WI38 (cell line): ENCODE measurements around the gene CDK19.
"Not testable (repeated sequence)": the region's sequence is repeated elsewhere in the genome, so short reads cannot be mapped to it uniquely, and the experiment has no call there.

Experiments
- H3K4me3 ChIP-seq: 2 replicates; pipeline ENCODE4 v1.5.1; 2011; ENCODE audit warnings: low read depth, mild to moderate bottlenecking, control low read depth, low read length
- TF ChIP-seq, protein P1 (sequence below): IDR thresholded peaks from 2 replicates; pipeline ENCODE4 v1.5.1; 2012; ENCODE audit warnings: low read depth, mild to moderate bottlenecking, control low read depth, low read length

The CDK19 gene

DNA sequence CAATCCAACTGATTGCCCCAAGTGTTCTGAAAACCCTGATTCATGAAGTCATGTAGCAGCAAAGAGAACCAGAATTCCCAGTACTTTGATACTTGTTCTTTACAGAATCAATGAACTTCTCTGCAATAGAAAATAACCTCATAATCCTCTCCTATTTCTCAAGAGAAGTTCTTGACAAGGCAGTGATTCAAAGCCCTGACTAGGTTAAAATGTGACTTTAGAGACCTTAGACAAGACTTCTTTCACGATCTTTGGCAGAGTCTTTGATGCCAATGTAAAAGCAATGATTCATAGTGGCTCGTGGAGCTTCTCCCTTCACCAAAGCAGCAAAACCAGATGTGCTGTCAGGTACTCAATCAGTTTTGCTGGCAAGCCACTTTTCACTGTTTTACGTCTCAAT is 95.2 kb downstream of the CDK19 start:
- H3K4me3 ChIP-seq, result no peak overlapping the region
- TF ChIP-seq, protein P1, sequence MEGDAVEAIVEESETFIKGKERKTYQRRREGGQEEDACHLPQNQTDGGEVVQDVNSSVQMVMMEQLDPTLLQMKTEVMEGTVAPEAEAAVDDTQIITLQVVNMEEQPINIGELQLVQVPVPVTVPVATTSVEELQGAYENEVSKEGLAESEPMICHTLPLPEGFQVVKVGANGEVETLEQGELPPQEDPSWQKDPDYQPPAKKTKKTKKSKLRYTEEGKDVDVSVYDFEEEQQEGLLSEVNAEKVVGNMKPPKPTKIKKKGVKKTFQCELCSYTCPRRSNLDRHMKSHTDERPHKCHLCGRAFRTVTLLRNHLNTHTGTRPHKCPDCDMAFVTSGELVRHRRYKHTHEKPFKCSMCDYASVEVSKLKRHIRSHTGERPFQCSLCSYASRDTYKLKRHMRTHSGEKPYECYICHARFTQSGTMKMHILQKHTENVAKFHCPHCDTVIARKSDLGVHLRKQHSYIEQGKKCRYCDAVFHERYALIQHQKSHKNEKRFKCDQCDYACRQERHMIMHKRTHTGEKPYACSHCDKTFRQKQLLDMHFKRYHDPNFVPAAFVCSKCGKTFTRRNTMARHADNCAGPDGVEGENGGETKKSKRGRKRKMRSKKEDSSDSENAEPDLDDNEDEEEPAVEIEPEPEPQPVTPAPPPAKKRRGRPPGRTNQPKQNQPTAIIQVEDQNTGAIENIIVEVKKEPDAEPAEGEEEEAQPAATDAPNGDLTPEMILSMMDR, result no peak

DNA sequence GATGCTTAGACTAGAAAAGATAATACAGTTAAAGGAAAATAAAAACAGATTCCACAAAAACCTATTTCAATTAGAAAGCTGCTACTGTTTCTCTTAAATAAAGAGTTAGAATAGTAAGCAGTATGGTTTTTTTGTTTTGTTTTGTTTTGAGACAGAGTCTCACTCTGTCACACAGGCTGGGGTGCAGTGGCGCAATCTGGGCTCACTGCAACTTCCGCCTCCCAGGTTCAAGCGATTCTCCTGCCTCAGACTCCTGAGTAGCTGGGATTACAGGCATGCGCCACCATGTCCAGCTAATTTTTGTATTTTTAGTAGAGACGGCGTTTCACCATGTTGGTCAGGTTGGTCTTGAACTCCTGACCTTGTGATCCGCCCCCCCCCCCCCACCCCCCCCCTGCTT is 95.7 kb downstream of the CDK19 start:
- H3K4me3 ChIP-seq, result not testable (repeated sequence)

DNA sequence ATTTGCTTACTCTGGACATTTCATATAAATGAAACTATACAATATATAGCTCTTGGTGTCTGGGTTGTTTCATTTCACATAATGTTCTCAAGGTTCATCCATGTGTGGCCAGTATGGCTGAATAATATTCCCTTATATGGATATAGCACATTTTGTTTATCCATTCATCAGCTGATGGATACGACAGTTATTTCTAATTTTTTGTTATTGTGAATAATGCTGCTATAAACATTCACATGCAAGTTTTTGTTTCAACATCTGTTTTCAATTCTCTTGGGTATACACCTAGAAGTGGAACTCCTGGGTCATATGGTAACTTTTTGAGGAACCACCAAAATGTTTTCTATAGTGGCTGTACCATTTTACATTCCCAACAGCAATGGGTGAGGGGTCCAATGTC is 101.1 kb downstream of the CDK19 start:
- TF ChIP-seq, protein P1, result no peak

DNA sequence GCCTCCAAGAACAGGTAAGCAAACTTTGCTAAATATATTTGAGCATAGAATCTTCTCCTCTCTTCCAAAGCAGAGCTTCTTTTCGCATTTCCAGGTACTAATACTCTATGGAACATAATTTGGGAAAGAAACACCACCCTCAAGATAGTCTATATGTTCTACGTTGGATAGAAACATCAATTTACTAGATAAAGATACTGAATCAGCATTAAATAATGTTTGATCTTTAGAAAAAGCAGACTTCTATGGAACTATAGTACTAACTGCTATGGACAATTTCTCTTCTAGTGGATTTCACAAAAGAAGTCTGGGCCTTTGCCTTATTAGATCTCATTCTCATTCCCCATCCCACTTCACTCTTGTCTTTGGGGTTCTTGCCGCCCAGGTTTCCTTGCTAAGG is 103.0 kb downstream of the CDK19 start:
- TF ChIP-seq, protein P1, result no peak
- no peak overlapping the region for H3K4me3 ChIP-seq

More for the DNA sequence above, 101.1 kb downstream of the CDK19 start:
- no peak overlapping the region for H3K4me3 ChIP-seq

DNA sequence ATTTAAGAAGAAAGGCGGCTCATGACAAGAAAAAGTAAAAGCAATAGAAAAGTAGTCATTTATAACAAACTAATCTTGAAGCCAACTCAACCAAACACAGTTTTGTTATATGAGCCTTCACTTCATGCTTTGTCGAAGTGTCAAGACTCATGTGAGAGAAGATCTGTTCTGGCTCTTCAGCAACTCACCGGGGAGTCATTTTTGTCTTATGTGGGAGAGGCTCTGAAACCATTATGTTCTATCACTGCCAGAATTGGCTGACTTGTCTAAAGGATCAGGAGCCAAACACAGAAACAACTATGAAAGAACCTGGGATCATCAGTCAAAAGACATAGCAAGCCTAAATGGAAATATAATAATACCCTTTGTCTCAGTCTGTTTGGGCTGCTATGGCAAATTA is 105.2 kb downstream of the CDK19 start:
- TF ChIP-seq, protein P1, result no peak
- H3K4me3 ChIP-seq, result no peak overlapping the region

DNA sequence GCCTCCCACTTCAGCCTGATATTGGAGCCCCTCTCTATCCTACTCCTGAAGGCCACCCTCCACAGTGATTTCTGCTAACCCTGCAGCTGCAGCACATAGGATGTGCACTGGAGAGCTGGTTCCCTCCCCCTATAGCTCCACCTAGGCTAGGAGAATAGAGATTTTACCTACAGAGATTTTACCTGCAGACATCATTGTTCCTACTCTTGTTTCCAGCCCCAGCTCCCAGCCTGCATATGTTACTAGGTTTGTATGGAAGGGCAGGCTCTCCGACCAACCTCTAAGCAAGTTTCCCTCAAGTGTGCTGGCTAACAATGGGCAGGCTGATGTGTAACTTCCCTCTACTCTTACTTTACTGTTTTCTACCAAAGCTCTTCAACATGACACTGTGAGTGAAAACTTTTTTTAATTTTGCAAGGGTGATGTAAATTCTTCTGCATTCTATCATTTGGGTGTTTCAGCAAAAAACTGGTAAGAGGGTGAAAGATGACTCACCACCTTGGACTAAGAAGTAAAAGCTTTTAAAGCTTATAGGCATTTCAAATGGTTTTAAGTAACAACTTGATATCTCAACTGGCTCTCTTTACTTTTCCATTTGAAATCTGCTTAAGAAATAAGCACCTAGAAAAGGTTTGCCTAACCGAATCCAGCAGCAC is 106.8 kb downstream of the CDK19 start:
- TF ChIP-seq, protein P1, result no peak
- no peak overlapping the region for H3K4me3 ChIP-seq

DNA sequence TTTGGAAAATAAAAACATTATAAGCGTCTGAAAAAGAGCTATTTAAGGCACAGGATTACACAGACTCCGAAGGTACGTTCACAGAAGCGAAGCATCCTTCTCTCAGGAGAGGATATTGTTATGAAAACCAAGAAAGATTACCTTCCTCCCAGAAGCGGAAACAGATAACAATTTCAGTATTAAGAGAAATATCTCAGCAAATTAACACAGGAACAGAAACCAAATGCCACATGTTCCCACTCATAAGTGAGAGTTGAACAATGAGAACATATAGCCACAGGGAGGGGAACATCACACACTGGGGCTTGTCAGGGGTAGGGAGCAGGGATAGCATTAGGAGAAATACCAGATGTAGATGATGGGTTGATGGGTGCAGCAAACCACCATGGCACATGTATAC is 109.7 kb downstream of the CDK19 start:
- H3K4me3 ChIP-seq, result no peak overlapping the region
- TF ChIP-seq, protein P1, result no peak
